Heart left ventricle (tissue), 16 donors: ENCODE results near the gene DCLK1. TPM values are rescaled to one million over a fixed set of nuclear protein-coding genes. Genes with fewer than 3 reads are reported as not detected.

Experiments used
- ATAC-seq, 4 donors: fragments of 200-7000 bp; cut with Tn5 transposase; one replicate each; pipeline ENCODE4 v1.9.1; 2020 to 2022; ENCODE audit warnings: moderate library complexity in 4 of 4, mild to moderate bottlenecking in 3 of 4, moderate number of reproducible peaks in 1 of 4
- DNase-seq, 5 donors: peaks; one replicate each; pipeline ENCODE4 v3.0.0-alpha.2; 2020
- H3K27ac ChIP-seq, 12 donors: fragments of 200-600 bp; sonication (generic) in 4 of 12; one replicate each; pipeline versions ENCODE4 v1.5.0 to v1.8.0; 2016 to 2022; ENCODE audit warnings: mild to moderate bottlenecking in 2 of 12
- H3K27me3 ChIP-seq, 9 donors: fragments of 200-600 bp; sonication (generic) in 2 of 9; one replicate each; pipeline versions ENCODE4 v1.5.1 to v1.8.0; 2016 to 2022; ENCODE audit warnings: mild to moderate bottlenecking in 3 of 9
- H3K36me3 ChIP-seq, 9 donors: fragments of 200-600 bp; sonication (generic) in 2 of 9; one replicate each; pipeline versions ENCODE4 v1.5.0 to v1.8.0; 2018 to 2022; ENCODE audit warnings: mild to moderate bottlenecking in 2 of 9
- H3K4me1 ChIP-seq, 12 donors: fragments of 200-600 bp; sonication (generic) in 4 of 12; one replicate each; pipeline versions ENCODE4 v1.5.0 to v1.8.0; 2016 to 2022; ENCODE audit warnings: mild to moderate bottlenecking in 3 of 12
- H3K4me3 ChIP-seq, 12 donors: fragments of 200-600 bp; sonication (generic) in 4 of 12; one replicate each; pipeline versions ENCODE4 v1.5.0 to v1.8.0; 2017 to 2022; ENCODE audit warnings: mild to moderate bottlenecking in 9 of 12, moderate library complexity in 4 of 12
- H3K9me3 ChIP-seq, 12 donors: fragments of 200-600 bp; sonication (generic) in 4 of 12; one replicate each; pipeline versions ENCODE4 v1.5.0 to v1.8.0; 2016 to 2022; ENCODE audit warnings: mild to moderate bottlenecking in 1 of 12
- CTCF ChIP-seq, 12 donors: fragments of 200-600 bp; sonication (generic) in 4 of 12; IDR thresholded peaks; one replicate each; pipeline versions ENCODE4 v1.5.0 to v1.8.0; 2018 to 2022; ENCODE audit warnings: antibody characterized with exemption in 12 of 12, mild to moderate bottlenecking in 5 of 12
- POLR2A ChIP-seq, 2 donors: fragments of 450-650 bp; IDR thresholded peaks; one replicate each; pipeline ENCODE4 v1.6.1; 2017; ENCODE audit warnings: antibody characterized with exemption in 2 of 2, mild to moderate bottlenecking in 2 of 2, moderate library complexity in 2 of 2
- WGBS, 4 donors: extraction: QIAGEN DNeasy Blood & Tissue Kit in 2 of 4; methylation state at CpG; one replicate each; pipeline versions ENCODE4 v1.1.5 to v1.1.7; 2013 to 2018; 5-methylcytosine and 5-hydroxymethylcytosine counted together
- intact Hi-C, 10 donors: fragments of 100-400 bp; cut with DNase I; formaldehyde crosslinking; loops; one replicate each; pipeline versions ENCODE4 v1.11.1 to v1.14.2; 2022
- polyA plus RNA-seq, 2 donors: library from polyadenylated mRNA; stranded (reverse); fragments of 200-250 nt; gene quantifications; one replicate each; pipeline ENCODE4 v1.2.3, GENCODE V29; 2013
- total RNA-seq, 9 donors: library from RNA; depleted of rRNA in 2 of 9; stranded (reverse); fragments of >200 nt in 2 of 9; fragmentation: NEBNext Ultra II Directional in 3 of 9; extraction: Animal tissue kit (Norgen Biotek cat#: 25700) in 3 of 9; gene quantifications; one replicate each; pipeline versions ENCODE4 v1.1.0 to v1.2.4, GENCODE V29; 2016 to 2023
- donor health status: ischemic (EF 13 %, LVEDD 7.1; RV severe dilation, severe dysfunction).
- donor health status: healthy with polysubstance abuse.
- donor health status: DM: no; HTN: yes; CAD: no.
- donor health status: DM: no; HTN: no; CAD: no.
- donor health status: ischemic (EF 25% LVEDD 6.9; RV normal size, moderate dysfunction).
- donor health status: ischemic (EF 25% LVEDD 5.7; RV mildly dilated, moderate dysfunction).
- donor health status: healthy.
- donor health status: DM: yes; HTN: yes; CAD: no.
- donor health status: ischemic (EF 35%, LVEDD 5.7; RV mildly dilated, moderate dysfunction).
- donor health status: nonischemic (EF 11% LVEDD 7.7; RV severe dilation, severe dysfunction).
- donor health status: DM: yes; HTN: yes; CAD: no.
- donor health status: PGD.
- donor health status: ischemic (EF 29% LVEDD 5.4; RV normal size, mild dysfunction).
- donor health status: nonischemic (EF 23%, LVEDD 6.1; RV moderate dilation, normal function).

Gene DCLK1
- total and polyA plus RNA-seq, 11 donors: 3.4 to 15.9 (median 11.2) TPM

DNA sequence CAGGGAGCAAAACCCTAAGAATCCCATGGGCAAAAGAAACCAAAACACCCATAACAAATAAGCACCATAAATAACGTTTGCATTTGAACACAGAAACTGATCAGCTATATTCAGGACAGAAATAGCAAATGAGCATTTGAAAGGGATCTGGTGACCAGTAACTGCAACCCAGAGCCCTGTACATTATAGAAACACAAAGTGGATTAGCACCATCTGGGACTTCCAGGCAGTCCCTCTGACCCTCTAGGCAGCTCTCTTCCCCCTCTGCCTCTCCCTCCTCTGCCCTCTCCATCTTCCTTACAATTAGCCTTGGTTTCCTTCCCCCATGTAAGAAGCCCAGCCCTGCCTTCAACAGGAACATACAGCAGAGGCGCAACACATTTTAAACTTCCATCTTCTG, 215.0 kb downstream of the DCLK1 start:
- Histone ChIP-seq H3K27ac (no peak overlapping the region), H3K4me1 (peaks cover 0 to 11% (median 0%) of the 10 kb centered on the region in 12 donors), H3K36me3 (no peaks in the 10 kb centered on the region), H3K4me3 (no peak overlapping the region), H3K9me3 (no peaks in the 10 kb centered on the region), H3K27me3 (no peaks in the 10 kb centered on the region)
- intact Hi-C loops: no loop called here
- DNase-seq: no peak
- ATAC-seq: no peak
- TF ChIP-seq CTCF (IDR thresholded peaks at IDR 0.05): no peak
- no peak for TF ChIP-seq POLR2A (IDR thresholded peaks at IDR 0.05)
- 58 to 67% (median 63%) methylated on average over 2 of the region's 2 CpGs for WGBS, 4 donors

- Histone ChIP-seq H3K4me1 (peaks cover 0 to 11% (median 0%) of the 10 kb centered on the region in 12 donors), H3K4me3 (no peak overlapping the region), H3K9me3 (no peaks in the 10 kb centered on the region), H3K27ac (no peak overlapping the region), H3K27me3 (no peaks in the 10 kb centered on the region), H3K36me3 (no peaks in the 10 kb centered on the region)
- WGBS, 4 donors: 66 to 86% (median 84%) methylated on average over 1 of the region's 1 CpG
- no peak for ATAC-seq
- TF ChIP-seq CTCF (IDR thresholded peaks at IDR 0.05): no peak
- TF ChIP-seq POLR2A (IDR thresholded peaks at IDR 0.05): no peak
- DNase-seq: no peak
- intact Hi-C loops: no loop called here
These were observed 216.5 kb downstream of the DCLK1 start for GRCh38 chr13:35914662-35915061.

DNA sequence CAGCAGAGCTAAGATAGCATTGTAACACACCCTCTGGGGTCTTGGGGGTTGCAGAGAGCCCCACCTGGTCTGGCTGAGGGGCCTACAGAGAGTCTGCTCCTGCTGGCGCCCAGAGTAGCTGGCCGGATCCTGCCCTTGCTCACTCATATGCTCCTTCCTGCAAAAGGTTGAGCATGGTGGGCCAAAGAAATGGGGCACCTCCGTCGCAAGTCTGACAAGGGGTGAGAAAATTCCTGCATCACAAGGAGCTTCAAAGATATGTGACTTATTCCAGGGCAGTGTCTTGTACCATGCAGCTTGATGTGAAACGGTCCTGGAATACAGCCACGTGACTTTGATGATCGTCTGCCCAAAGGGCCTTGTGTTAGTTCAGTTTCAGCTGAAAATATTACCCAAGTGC, 218.3 kb downstream of the DCLK1 start:
- Histone ChIP-seq H3K9me3 (no peaks in the 10 kb centered on the region), H3K27ac (no peak overlapping the region), H3K36me3 (no peaks in the 10 kb centered on the region), H3K4me3 (no peak overlapping the region), H3K27me3 (no peaks in the 10 kb centered on the region), H3K4me1 (peaks cover 0 to 9% (median 0%) of the 10 kb centered on the region in 12 donors)
- ATAC-seq (peak in 1 of 4 donors; percentile 29), DNase-seq (no peak)
- intact Hi-C loops: no loop called here
- WGBS, 4 donors: 68 to 87% (median 86%) methylated on average over 3 to 7 of the region's 7 CpGs
- TF ChIP-seq POLR2A (IDR thresholded peaks at IDR 0.05) (no peak), CTCF (IDR thresholded peaks at IDR 0.05) (no peak)

- 76 to 86% (median 84%) methylated on average over 8 of the region's 8 CpGs for WGBS, 4 donors
- ATAC-seq (no peak), DNase-seq (no peak)
- TF ChIP-seq CTCF (IDR thresholded peaks at IDR 0.05): no peak
- TF ChIP-seq POLR2A (IDR thresholded peaks at IDR 0.05): no peak
- H3K27me3 ChIP-seq: no peaks in the 10 kb centered on the region
- H3K36me3 ChIP-seq: no peaks in the 10 kb centered on the region
- peaks cover 0 to 6% (median 0%) of the 10 kb centered on the region in 12 donors for H3K4me1 ChIP-seq
- H3K4me3 ChIP-seq: no peak overlapping the region
- H3K27ac ChIP-seq: no peak overlapping the region
- intact Hi-C loops: no loop called here
- no peaks in the 10 kb centered on the region for H3K9me3 ChIP-seq
These were observed 221.2 kb downstream of the DCLK1 start for GRCh38 chr13:35909837-35910540.
